Stimulated activated CD8-positive, alpha-beta memory T cell treated with anti-CD3 and anti-CD28 coated beads, Interleukin-15, amount 100 ng/mL, for 48 hours (primary cell): ENCODE results near the gene SLC6A18.
"Not testable (repeated sequence)": the region's sequence is repeated elsewhere in the genome, so short reads cannot be mapped to it uniquely, and the experiment has no call there.

ENCODE experiments used
- DNase-seq, 2 donors: peaks; one replicate each; pipeline ENCODE4 v3.0.0-alpha.2; 2020; ENCODE audit warnings: low read depth in 2 of 2

SLC6A18 gene

GRCh38 chr5:1215320-1216096 lies 9.7 kb upstream of the SLC6A18 start:
- no peak for DNase-seq

GRCh38 chr5:1216211-1216917 lies 8.8 kb upstream of the SLC6A18 start:
- DNase-seq, result no peak

GRCh38 chr5:1216918-1217295 lies 8.3 kb upstream of the SLC6A18 start:
- DNase-seq, result no peak

- no peak for DNase-seq
Observed at GRCh38 chr5:1217596-1218206, 7.5 kb upstream of the SLC6A18 start.

- no peak for DNase-seq
Observed at GRCh38 chr5:1218351-1219080, 6.7 kb upstream of the SLC6A18 start.

- DNase-seq, result no peak
Observed at GRCh38 chr5:1219098-1219767, 5.9 kb upstream of the SLC6A18 start.

- no peak for DNase-seq
Observed at GRCh38 chr5:1219768-1220100, 5.4 kb upstream of the SLC6A18 start.

- no peak for DNase-seq
Observed at GRCh38 chr5:1220351-1220750, 4.8 kb upstream of the SLC6A18 start.

- DNase-seq, result no peak
Observed at GRCh38 chr5:1220831-1221230, 4.3 kb upstream of the SLC6A18 start.

- no peak for DNase-seq
Observed at GRCh38 chr5:1221721-1222120, 3.5 kb upstream of the SLC6A18 start.

- no peak for DNase-seq
Observed at GRCh38 chr5:1222147-1222546, 3.0 kb upstream of the SLC6A18 start.

- no peak for DNase-seq
Observed at GRCh38 chr5:1222621-1223277, 2.4 kb upstream of the SLC6A18 start.

GRCh38 chr5:1223278-1223670 lies 1.9 kb upstream of the SLC6A18 start:
- no peak for DNase-seq

GRCh38 chr5:1224631-1225030 lies 550 bp upstream of the SLC6A18 start:
- no peak for DNase-seq

- no peak for DNase-seq
Observed at GRCh38 chr5:1226231-1226630, 1.1 kb downstream of the SLC6A18 start.

GRCh38 chr5:1226839-1227581 lies 1.8 kb downstream of the SLC6A18 start:
- no peak for DNase-seq

- no peak for DNase-seq
Observed at GRCh38 chr5:1227667-1228066, 2.5 kb downstream of the SLC6A18 start.

- no peak for DNase-seq
Observed at GRCh38 chr5:1228120-1228519, 2.9 kb downstream of the SLC6A18 start.

- not testable (repeated sequence) for DNase-seq
Observed at GRCh38 chr5:1229023-1229422, 3.8 kb downstream of the SLC6A18 start.

GRCh38 chr5:1229822-1230221 lies 4.6 kb downstream of the SLC6A18 start:
- DNase-seq, result no peak

- no peak for DNase-seq
Observed at GRCh38 chr5:1230551-1230950, 5.4 kb downstream of the SLC6A18 start.
